HG03378 (cell line): ENCODE measurements around the gene MBTD1.
A peak's percentile ranks its signal among the peaks of the same experiment; 100 is the strongest.
"Not testable (repeated sequence)": the region's sequence is repeated elsewhere in the genome, so short reads cannot be mapped to it uniquely, and the experiment has no call there.

ENCODE experiments used
- ATAC-seq: cut with Tn5 transposase; IDR thresholded peaks from one replicate; pipeline ENCODE4 v1.9.1; 2021; ENCODE audit warnings: mild to moderate bottlenecking, moderate library complexity; ENCODE audit not compliant: unreplicated experiment

MBTD1 gene

DNA sequence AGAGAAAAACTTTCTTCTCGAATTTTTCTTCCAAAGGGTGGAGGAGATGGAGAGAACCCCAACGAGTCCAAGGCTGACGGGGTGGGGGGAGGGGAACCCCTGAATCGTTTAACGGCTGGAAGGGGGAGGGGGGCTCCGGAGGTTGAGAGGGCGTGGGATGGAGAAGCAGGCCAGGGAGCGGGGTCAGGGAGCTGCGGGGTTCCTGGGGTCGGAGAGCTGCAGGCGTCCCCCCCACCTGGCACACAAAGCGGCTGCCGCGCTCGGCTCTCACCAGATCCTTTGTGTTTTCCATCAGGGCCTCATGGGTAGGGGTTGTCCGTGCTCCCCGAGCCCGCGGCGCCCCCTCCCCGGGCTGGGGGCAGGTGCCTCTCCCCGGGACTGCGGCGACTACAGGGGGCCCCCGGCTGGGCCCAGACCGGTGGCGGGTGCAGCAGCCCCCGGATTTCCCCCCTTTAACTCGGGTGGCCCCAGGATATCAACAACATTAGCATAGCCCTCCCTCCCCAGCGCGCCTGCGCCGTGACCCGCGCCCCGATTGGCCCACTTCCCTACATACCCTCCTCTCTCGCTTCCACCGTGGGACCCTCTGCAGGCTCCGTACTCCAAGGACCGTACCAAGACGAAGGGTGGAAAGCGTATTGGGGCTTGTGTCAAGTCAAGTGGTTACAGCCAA, at the start of gene MBTD1:
Gene MBTD1 (minus strand): TSS at position 486 of the 673 bp plus-strand sequence. CDS start 34,888 bp downstream, outside the sequence.
- ATAC-seq = peak; percentile 80

GRCh38 chr17:51305182-51305581, 45.3 kb upstream of the MBTD1 start:
- no peak for ATAC-seq

DNA sequence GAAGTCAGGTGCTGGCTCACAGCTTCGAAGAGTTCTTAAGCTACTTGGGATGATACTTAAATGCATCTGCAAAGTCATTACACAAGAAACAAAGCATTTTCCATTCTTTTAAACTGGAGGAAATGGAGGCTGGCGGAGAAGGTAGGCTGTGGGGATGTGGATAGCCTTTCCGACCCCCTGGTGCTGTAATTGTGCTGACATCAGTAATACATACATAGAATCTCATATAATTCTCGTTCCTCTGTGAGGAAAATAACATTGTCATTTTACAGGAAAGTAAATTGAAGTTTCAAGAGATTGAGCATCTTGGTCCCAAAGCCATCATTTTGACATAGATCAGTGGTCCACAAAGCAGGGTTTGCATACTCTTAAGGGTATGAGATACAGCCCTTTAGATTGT, 40.0 kb upstream of the MBTD1 start:
- ATAC-seq = no peak

GRCh38 chr17:51298508-51299371, 38.9 kb upstream of the MBTD1 start:
- ATAC-seq = no peak

- not testable (repeated sequence) for ATAC-seq
Measured at GRCh38 chr17:51294338-51294737, 34.5 kb upstream of the MBTD1 start.

DNA sequence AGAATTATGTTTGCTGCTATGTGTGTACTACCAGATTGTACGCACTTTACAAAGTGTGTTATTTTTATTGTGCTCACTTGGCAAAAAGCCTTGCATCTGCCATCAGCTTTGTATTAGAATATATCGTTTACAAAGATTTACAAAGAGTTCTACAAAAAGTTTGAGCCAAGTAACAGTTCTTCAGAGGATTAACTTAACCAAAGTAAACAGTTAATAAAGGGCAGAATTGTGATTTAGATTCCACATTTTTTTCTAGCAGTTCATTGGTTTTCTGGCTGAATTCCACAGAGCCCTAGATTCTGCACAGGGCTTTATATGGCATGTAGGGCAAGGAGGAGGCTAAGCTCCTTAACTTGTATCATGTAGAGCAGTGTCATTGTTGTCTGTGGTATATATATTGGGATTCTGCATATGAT, 29.9 kb upstream of the MBTD1 start:
- no peak for ATAC-seq

GRCh38 chr17:51287412-51287811, 27.6 kb upstream of the MBTD1 start:
- no peak for ATAC-seq

DNA sequence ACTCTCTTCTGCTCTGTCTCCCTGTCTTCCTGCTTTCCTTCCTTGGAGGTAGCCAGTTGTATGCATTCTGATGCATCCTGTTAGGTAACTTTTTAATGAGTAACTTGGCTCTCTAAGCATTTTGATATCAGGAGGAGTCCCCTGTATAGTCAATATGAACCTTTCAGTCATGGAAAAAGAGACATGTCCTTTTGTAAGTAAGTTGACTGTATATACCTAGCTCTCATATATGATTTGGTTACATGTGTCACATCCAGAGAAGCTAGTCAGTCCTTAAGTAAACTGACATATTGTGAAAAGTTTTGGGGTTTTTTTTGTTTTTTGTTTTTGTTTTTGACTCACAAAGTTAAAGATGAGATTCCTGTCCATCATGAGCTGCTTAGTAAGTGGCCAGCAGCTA, 19.3 kb upstream of the MBTD1 start:
- ATAC-seq = no peak

DNA sequence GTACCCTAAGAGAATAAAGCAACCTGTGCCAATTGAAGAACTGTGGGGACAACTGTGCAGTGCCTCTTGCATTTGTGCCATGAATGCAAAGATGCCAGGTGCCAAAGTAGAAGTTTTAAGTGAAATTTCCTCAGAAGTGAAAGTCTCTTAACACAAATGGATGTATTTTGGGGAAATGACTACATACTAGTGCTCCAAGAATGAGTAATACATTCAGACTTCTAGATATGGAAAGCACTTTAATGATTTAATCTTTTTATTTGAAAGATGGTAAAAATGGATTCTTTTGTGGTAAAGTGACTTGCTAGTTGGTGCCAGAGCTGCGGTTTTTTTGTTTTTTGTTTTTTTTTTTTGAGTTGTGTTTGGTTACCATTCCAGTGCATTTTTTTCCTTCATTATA, 15.5 kb upstream of the MBTD1 start:
- no peak for ATAC-seq

DNA sequence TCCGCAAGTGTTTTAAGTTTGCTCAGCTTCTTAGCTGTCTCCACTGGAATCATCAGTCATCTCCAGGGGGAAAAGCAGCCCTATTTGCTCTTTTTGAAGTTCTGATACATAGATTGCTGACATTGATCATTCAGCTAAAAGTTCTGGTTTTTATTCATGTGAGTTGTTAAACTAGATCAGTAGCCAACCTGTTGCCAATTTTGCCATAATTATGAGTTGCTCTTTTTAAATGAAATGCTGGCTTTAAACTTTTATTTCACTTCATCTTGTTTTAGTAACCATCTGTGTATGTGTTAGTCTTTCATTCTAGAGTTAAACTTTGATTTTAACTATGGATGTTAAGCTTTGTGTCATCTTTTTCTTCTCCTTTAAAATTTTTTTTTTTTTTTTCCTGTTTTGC, 13.0 kb upstream of the MBTD1 start:
- ATAC-seq = no peak

DNA sequence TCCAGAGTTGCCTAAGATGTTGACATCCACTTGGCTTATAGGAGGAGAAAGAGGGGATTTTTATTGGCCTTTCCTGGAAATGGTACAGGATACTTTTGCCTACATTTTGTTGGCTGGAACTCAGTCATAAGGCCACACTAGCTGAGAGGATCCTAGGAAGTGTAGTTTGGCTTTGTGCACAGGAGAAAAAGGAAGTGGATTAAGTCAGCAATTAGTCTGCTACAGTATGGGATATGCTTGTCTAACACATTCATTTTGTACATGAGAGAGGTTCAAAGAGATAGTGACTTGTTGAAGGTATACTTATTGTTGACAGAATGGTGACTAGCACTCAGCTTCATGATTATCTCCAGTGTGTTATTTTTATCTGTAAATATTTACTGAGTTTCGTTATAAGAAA, 10.8 kb upstream of the MBTD1 start:
- no peak for ATAC-seq

- no peak for ATAC-seq
Measured at GRCh38 chr17:51269991-51270390, 10.1 kb upstream of the MBTD1 start.

- not testable (repeated sequence) for ATAC-seq
Measured at GRCh38 chr17:51264466-51264865, 4.6 kb upstream of the MBTD1 start.

DNA sequence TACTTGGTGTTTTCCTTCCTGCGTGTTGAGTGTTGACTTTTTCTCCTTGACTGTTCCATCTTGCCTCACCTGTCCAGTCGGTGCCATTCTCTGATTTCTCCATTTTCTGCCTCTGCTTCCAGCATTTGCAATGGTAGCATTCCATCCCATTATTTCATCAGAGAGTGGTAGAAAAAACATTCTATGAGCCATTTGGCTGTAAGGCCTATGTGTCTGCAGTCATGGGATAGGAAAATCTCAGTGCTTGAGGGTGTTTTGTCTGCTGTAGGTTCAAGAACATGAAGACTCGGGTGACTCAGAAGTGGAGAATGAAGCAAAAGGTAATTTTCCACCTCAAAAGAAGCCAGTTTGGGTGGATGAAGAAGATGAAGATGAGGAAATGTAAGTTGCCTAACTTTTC, 3.2 kb upstream of the MBTD1 start:
- ATAC-seq = no peak

DNA sequence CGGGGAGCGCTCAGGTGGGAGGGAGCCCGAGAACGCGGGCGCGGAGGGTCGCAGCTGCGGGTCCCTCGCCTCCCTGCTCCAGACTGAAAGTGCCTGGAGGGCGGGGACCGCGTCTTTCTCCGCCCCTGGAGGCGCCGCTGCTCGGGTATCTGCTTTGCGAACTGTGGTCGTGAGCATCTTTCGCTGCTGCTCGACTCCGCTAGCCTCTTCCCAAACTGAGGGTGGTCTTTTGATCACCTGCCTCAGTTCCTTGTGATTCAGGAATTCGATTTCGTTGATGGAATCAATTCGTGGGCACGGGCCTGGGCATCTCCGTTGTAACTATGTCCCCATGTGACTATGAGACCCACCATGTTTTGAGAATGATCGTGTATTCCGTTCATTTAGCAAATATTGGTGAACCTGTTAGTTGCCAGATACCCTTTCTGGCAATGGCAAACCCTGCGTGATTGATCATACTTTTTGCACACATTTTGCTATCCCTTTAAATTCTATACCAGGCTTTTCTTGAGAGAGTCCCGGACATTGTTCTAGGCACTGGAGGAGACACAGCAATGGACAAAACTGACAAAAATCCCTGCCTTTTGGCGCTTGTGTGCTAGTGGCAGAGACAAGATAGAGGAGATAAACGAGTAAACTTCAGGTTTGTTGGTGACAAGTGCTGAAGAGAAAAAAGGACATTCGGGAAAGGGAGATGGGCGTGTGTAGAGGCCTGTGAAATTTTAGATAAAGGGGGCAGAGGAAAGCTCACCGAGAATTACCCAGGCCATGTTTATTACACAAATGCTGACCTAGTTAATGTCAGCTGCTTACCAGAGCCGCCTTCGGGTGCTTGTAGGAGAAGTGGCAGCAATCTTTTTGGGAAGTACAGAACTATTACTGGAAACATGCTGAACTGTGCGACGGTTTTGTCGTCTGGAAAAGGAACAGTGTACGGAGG, 1.4 kb upstream of the MBTD1 start:
- no peak for ATAC-seq

DNA sequence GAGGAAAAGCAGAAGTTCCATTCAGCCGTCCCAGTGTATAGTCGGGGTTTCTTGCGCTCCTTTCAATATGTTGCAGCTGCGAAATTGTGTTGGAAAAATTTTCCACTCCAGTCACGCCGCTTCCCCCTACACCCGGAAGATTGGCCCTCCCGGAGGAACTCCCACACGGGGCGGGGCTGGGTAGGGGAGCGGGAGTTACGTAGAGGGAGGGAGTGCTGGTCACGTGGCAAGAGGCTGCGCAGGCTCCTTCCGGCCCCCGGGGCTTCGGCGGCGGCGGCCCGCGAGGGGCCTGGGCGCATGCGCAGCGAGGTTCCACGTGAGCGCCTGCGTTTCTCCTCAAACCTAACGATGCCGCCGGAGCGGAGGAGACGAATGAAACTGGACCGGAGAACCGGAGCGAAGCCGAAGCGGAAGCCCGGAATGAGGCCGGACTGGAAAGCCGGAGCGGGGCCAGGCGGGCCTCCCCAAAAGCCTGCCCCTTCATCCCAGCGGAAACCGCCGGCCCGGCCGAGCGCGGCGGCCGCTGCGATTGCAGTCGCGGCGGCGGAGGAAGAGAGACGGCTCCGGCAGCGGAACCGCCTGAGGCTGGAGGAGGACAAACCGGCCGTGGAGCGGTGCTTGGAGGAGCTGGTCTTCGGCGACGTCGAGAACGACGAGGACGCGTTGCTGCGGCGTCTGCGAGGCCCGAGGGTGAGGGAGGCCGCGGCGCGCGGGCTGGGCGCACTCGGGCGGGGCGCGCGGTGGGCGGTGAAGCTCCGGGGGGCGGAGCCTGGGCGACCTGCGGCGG, 581 bp upstream of the MBTD1 start, which contains the start of gene UTP18:
Gene UTP18 (plus strand): TSS at position 310 of the 787 bp plus-strand sequence. CDS start 39 bp downstream, at position 349.
- peak; percentile 63 for ATAC-seq

DNA sequence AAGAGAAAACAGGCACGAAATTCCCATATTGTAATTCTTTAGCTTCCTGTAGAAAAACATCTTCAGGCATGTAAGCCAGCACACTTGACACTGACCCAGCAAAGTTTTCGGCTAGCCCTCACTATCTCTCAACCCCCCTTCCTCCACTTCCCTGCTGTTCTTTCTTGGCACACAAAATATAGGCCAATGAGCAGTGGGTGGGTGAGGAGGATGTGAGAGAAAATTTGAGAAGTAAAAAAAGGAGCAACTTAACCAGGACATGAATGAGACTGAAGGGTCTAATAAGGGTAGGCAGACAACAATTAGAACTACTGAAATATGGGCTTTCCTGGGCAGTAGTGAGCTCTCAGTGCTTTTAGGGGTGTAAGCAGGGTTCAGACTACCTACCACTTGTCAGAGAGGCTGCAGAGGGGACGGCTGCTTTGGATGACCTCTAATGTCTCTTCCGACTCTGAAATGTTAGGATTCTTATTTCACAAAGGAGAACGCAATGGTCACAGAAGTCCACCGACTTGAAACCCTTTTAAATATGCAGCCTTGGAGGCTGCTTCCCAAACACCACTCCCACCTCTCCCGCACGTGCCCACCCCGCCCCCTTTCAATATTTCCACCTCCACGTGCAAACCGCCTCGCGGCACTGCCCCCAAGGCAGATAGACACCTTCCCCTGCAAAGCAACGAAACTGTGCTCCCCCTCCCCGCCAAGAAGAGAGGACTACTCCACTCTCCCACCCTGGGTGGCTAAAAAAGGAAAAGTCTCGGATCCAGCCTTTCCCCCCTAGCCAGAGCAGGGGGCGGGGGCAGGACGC, 889 bp downstream of the MBTD1 start:
- no peak for ATAC-seq

GRCh38 chr17:51257150-51258081, 2.4 kb downstream of the MBTD1 start:
- ATAC-seq = no peak
